CD4-positive, alpha-beta T cell treated with Interleukin-2 at 100 ng/mL for 4 hours (primary cell): ENCODE results near the gene EXOC4.

Experiments
- DNase-seq: peaks from one replicate; pipeline ENCODE4 v3.0.0-alpha.2; 2020; ENCODE audit warnings: low spot score

The EXOC4 gene

DNA sequence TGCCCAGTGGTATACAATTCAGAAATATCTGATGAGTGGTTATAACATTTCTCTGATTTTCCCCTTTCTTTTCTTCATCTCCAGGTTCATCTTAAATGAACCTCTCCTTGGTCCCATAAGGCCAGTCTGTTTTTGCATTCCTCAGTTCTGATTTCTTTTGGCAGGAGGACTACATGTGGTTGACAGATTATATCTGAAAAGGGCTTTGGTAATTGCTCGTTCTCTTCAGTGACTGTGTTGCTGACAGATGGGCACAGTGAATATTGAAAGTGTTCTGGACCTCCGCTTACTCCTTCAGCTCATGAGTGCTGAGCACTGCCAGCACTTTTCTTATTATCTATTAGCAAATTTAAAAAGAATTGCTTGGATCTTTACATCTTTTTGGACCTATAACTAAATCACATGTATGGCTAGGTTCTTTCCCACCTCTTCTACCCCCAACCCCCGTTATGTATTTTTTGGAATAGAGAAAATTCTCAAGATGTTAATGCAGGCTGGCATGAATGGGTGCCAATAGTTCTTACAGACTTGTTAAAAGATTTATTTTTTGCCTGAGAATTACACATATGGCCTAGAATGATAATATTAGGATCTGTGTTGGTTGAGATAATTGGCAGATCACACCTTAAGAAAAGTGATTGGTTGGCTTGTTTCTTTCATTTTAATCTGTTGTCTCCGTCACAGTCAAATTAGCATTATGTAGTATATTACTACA is 323.0 kb downstream of the EXOC4 start:
- DNase-seq = no peak

DNA sequence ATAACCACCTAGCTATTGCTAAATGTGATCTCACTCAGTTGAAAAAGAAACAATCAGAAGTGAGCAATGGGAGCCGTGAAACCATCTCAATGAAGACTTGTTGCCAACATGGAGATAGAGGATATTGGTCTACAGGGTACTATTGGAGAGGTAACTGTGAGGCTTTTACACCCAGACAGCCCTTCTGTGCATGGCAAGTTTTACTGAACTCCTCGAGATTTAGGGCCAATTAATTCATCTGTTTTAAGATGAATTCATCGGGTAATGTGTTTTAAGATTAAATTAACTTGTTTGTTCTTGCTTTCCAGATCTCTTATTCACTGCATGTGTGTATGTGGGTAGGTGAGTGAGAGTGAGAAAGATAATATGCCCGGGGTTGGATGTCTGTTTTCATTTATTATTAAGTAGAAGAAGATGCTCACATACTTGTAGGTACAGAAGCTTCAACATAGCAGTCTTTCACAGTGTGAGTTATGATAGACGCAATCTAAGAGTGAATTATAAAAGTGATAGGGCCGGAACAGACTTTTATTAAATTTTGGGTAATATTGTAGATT is 323.8 kb downstream of the EXOC4 start:
- no peak for DNase-seq

DNA sequence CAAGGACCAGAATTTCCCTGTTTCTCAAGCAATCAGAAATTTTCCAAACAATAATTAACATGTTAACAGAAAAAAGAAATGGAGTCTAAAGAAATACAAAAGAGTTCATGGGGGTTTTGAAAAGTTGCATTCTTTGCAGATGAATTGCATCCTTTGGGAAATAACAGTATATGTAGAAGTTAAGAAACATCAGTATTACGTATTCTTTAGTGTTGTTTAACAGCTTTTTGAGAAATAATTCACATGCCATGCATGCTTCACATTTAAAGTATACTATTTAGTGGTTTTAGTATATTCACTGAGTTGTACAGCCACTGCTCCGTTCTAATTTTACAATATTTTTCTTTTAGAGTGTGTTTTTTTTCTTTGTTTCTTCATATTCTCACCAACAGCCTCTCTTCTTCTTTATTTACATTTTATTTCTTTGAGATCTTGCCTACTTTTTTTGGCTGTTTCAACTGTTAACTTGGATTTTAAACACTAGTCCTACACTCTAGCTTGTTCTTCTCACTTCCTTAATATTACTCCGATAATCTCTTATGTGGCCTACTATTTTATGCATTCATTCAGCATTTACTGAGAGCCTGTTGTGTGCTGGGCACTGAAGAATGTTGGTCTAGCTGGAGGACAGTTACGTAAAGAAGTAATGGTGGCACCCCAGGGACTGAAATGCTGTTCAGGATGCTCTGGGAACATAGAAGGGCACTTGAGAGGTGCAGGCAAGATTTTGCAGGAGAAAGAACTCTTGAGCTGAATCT is 330.1 kb downstream of the EXOC4 start:
- DNase-seq = no peak

DNA sequence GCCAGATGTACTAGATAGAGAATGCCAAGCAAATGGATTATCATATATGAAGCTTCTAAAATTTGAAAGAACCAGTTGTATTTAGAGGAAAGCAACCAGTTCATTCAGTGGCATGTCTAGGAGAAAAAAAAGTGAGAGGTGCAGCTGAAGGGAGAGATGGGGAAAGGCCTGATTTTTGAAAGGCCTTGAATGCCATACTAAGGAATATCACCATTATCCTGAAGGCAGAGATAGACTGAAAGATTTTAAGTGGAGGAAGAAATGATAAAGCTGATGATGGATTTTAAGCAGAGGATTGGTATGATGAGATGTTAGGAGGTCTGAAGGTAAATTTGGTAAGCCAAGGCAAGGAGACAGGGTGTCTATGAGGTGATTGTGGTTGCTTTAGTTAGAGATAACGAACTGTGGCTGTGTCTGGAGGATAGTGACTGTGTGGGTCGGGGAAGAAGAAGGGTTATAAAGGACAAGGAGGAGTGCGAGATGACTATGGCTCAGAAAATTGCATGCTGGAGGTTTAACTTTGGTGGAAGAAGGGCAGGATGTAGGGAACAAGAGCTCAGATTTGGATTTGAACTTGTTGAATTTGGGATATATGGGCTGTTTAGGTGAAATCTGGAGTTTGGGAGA is 330.8 kb downstream of the EXOC4 start:
- no peak for DNase-seq

DNA sequence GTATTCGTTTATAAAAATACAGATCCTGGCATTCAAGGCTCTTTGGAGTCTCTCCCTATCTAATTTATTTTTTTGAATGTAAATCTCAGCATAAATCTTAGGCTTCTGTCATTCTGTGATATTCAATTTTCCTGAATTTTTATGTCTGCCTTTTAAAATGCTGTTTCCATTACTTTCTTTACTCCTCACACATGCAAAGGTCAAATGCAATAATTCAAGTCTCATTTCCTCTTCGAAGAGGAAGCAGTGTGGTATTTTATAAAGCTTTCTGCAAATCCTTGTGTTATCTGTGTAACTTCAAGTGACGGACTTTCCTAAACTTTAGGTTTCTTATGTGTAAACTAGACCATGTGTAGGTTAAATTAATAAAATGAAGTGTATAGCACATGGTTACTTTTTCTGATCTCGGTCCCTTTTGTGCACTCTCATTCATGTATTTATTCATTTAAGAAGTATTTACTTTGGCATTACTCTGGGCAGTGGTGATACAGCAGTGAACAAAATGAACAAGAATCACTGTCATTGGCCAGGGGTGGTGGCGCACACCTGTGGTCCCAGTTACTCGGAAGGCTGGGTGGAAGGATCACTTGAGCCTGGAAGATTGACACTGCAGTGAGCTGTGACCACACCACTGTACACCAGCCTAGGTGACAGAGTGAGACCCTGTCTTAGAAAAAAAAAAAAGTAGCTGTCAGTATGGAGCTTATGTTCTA is 332.2 kb downstream of the EXOC4 start:
- DNase-seq = no peak

DNA sequence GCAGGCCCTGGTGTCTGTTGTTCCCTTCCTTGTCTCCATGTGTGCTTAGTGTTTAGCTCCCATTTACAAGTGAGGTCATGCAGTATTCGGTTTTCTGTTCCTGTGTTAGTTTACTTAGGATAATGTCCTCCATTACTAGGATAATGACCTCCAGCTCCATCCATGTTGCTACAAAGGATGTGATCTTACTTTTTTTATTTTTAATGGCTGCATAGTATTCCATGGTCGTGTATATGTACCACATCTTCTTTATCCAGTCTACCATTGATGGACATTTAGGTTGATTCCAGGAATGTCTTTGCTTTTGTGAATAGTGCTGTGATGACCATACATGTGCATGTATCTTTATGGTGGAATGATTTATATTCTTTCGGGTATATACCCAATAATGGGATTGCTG is 333.4 kb downstream of the EXOC4 start:
- no peak for DNase-seq

DNA sequence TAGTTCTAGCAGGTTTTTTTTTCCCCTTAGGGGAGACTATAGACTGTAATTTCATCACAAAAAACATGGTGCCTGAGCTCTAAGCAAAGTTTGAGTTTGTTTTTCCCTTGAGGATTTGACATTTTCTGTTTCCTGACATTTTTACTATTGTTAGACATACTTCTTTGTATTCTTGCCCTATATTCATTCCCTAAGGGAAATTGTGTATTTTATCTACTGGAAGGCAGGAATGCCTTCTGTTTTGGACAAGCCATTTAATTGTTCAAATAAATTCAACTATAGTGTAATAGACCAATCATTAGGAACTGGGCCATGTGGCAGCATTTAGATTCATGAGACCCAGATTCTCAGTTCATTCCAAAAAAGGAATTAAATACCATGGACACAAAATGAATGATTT is 335.0 kb downstream of the EXOC4 start:
- no peak for DNase-seq

DNA sequence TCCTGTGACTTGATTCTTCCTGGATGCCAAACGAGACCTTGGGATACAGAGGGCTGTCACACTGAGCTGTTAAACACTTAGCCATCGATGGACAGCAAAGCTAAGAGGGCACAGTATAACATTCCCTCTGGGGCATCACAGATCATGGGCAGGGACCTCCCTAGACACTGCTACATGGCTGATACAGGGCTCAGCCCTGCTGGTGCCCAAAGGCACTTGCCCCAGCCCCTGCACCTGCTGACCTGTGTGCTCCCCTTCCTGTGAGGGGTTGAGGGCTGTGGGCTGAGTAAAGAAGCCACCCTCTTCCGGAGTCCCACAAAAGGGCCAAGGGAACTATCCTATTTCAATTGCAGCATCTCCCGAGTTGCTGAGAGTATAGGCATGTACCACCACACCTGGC is 337.9 kb downstream of the EXOC4 start:
- no peak for DNase-seq

DNA sequence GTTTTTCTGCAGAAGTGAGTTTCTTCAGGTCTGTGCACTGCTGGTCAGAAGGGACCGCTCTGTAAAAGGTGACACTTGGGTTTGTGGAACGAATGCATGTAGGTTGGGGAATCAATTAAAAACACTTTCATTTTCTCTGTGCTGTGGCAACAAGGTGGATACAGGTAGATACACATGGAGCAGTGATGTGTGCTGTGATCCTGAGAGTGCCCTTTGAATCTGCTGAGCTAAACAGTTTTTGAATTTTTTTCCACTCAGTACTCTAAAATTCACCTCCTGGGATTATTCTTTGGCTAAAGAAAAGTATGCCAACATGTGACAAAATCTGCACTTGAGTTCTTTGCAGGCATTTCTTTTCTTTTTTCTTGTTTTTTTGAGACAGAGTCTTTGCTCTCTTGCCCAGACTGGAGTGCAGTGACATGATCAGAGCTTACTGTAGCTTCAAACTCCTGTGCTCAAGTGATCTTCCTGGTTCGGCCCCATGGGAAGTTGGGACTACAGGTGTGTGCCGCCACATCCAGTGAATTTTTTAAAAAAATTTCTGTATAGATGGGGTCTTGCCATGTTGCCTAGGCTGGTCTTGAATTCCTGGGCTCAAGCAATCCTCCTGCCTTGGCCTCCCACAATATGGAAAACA is 338.9 kb downstream of the EXOC4 start:
- DNase-seq = no peak

DNA sequence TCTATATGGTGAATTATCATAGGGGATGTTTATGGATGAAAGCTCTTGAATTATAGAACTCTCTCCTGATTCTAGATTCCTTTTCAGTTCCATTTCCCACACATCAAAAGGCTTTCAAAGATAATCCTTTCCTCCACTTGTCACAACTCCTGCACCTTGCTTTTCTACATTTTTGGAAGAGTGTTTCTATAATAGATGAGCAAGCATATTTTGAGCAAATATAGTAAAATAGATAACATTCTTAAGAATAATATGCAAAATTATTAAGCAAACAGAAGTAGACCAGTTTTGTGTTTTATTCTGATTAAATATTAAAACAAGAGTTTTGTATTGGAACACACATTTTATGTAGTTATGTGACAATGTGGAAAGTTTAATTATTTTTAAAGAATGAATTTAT is 340.7 kb downstream of the EXOC4 start:
- no peak for DNase-seq

DNA sequence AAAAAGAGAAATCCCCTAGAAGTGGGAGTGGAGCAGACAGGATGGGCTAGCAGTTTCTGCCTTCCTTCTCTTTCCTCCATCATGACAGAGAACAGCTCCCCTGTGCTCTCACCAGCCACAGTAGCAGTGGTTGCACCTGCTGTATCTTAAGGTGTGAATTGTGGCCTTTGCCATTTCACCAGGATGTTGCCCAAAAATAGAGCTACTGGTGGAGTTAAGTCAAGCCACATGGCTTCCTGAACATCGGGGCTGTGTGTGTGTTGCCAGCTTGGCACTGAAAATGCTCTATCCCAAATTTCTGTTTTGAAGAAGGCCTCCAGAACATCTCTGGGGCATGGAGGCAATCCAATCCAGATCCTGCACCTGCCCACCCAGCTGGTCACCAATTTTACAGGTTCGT is 348.7 kb downstream of the EXOC4 start:
- no peak for DNase-seq

DNA sequence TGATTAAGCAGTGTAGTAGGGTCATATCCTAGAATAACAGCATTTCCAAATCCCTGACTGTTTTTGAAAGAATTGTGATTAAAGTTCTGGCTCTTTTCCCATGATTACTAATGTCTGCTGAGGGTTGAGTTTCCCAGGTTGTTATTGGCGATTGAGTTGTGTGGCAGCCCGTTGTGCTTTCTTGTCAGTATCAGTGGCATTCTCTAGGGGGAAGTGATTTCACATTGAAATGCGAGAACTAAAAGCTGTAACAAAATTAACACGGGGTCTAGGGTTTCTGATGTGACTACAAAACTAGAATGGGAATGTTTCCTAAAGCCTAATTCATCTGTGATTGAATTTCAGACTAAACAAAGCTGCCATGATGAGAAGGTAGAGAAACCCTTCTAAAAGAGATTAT is 349.4 kb downstream of the EXOC4 start:
- no peak for DNase-seq

DNA sequence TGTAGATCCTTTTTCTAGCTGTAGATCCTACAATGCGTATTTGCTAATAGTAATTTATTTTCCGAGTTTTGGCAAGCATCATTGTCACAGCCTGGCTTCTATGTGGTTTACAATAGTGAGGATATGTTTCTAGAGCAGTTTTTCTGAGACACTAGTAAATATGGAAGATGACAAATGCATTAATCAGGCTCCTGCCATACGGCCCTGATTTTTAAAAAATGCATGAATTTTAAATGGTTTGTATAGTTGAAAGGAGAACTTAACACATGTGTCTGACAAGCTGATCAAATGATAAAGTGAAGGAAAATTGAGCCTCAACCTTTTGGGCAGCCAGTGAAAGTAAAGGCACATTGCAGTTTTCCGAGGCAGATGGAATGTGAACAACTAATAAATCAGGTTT is 354.1 kb downstream of the EXOC4 start:
- no peak for DNase-seq

DNA sequence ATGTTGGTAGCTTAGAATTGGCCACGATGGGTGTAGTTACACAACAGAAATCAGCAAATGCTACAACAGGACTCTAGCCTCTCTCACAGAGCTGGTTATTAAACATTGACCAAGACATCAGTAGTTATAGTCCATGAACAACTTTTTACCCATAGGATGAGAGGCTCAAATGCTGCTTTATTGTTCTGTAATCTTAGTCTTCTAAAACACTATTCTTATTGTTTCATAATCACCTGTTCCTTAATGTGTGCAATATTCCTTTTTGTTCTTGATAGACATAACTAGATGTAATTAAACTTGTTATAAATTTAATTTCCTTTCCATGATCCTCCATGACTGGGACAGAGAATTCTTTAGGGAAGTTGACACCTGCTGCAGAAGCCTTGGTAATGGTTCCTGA is 356.9 kb downstream of the EXOC4 start:
- DNase-seq = no peak

DNA sequence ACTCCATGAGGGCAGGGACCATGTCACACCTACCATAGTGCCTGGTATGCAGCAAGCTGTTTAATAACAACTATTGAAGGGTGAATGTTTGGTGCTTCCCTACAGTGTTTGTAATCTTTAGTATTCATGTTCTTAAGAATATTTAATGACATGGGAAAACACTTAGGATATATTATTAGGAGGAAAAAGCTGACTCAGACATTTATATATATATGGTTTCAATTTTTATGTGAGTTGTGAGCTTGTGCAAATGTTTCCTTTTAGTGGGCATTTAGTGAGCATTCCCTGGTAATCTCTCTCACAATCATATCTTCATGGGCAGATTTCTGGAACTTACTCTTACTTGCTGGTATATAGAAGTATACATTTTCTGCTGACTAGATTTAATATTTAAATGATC is 359.1 kb downstream of the EXOC4 start:
- no peak for DNase-seq

DNA sequence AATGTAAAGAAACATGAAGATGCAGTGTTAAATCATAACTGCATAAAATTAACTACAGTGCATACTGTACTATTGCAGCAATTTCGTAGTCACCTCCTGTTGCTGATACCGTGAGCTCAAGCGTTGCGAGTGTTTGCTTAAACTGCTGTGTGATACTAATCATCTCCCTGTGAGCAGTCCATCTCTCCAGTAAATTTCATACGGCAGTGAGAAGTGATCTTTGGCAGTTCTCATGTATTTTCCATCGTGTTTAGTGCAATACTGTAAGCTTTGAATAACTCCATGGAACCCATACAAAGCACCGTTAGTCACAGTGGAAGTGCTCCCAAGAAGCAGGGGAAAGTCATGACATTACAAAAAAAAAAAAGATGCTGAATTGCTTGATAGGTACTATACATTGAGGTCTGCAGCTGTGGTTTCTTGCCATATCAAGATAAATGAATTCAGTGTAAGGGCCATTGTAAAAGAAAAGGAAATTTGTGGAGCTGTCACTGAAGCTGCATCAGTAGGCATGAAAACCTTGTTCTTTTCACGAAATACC is 360.4 kb downstream of the EXOC4 start:
- no peak for DNase-seq

DNA sequence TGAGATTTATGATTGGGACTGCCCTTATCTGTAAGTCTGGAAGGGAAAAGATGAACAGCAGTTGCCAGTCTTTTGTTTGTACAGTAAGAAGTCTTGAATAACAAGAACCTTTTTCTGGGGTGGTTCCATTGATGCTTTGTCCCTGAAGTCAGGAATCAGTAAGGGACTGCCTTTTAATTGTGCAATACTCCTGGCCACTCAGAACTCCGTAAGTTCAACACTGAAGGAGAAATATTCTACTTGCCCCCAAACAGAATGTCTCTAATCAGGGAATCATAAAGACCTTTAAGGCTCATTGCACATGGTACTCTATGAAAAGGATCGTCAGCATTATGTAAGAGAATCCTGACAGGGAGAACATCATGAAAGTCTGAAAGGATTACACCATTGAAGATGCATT is 361.4 kb downstream of the EXOC4 start:
- no peak for DNase-seq

DNA sequence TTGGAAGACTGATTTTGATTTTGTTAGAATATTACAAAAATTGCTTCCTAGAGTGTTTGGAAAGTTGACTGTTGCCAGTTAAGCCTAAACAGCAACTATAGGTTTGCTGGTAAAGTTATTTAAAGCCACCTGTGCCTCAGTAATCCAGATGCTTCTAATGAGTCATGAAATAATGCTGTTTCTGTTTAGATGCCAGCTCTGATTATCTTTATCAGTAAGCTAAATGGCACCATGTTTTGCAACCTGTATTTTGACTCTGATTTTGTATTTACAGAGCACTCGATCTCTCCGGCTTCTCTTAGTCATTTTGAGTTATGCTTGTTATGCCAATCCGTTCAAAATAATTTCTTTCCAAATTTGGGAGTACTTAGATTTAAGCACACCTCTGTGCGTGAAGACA is 366.1 kb downstream of the EXOC4 start:
- no peak for DNase-seq

DNA sequence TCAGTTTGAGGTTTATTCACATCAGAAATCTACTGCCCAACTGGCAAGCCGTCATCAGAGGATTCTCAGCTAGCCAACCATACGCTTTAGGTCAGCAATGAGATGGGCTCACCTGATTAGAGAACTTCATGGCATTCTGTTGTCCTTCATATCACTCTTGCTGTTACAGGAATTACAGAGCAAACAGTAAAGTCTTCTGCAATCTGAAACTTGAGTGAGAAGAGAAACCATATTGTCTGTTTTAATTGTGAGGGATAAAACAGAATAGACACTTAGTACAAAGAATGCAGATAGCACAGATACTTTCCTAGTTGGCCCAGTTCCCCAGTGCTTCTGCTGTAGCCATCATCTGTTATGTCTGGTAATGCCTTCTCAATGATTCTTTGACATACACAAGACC is 366.6 kb downstream of the EXOC4 start:
- no peak for DNase-seq

DNA sequence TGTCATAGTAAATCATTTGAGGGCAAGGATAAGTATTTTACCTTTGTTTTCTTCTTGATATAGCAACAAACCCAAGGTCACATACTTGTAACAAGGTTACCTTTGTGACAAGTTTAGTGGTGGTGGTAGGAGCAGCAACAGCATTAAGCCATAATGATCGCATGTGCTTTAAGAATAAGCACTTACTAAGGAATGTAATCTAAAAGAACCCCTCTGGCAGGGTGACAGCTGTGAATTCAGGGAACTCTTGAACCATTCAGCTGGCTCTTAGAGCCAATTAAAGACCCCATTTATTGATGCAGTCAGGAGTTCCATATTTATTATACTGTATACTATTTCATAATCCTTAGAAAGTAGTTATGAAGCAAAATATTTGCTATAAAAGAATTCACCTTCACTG is 370.8 kb downstream of the EXOC4 start:
- no peak for DNase-seq

DNA sequence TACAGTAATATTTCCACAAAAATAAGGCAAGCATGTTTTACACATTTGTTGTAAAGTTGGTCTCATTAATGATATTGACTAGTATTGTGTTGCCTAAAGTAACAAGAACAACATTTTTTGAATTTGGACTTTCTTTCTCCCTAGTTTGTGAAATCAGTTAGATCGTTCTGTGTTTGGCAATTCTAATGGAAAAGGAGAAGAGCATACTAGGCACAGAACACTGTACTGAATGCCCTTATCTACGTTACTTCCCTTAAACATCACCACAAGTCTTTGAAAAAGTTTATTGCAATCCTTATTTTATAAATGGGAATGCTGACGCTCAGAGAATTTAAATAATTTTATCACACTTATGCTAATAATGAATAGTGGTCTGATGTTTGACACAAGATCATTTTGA is 372.2 kb downstream of the EXOC4 start:
- DNase-seq = no peak

DNA sequence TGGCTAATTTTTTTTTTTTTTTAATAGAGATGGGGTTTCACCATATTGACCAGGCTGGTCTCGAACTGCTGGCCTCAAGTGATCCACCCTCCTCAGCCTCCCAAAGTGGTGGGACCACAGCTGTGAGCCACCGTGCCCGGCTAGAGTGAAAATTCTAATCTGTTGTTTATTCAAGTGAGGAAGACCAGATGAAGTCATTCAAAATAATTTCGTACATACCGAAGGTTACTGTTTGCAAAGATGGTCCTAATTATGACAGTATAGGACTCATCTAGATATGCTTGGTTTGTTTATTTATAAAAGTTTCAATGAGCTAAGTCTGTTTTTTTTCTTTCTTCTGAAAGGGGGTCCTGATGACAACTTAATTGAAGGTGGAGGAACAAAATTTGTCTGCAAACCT is 376.8 kb downstream of the EXOC4 start:
- no peak for DNase-seq
